Stimulated activated naive CD8-positive, alpha-beta T cell treated with anti-CD3 and anti-CD28 coated beads, Interleukin-15, Interleukin-2, amounts not matched to agents 100 U/mL and 50 U/mL, for 24 hours (primary cell): ENCODE results near the gene RBBP8NL.
"Not testable (repeated sequence)": the region's sequence is repeated elsewhere in the genome, so short reads cannot be mapped to it uniquely, and the experiment has no call there.

ENCODE experiments used
- ATAC-seq: fragments of 150-1000 bp; cut with Tn5 transposase; one replicate; pipeline ENCODE4 v1.10.0; 2021
- DNase-seq: peaks from one replicate; pipeline ENCODE4 v3.0.0; 2021

The RBBP8NL gene

DNA sequence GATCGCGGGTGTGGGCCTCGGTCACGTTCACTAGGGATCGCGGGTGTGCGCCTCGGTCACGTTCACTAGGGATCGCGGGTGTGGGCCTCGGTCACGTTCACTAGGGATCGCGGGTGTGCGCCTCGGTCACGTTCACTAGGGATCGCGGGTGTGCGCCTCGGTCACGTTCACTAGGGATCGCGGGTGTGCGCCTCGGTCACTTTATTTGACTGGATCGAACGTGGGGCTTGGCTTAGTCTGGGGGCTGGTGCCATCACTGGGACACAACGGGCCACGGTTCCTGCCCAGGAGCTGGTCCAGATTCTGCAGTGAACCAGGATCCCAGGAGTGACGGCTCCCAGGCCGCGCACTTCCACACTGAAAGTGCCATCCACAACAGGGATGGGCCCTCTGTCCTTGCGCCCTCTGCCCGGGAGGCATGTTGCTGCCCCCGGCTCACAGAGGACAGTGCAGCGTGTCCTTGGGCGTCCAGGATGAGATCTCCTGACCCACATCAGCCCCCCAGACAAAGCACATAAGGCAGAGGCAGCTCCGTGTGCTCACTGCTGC lies 53.6 kb downstream of the RBBP8NL start:
- ATAC-seq, DNase-seq: not testable (repeated sequence)

- ATAC-seq (no peak), DNase-seq (no peak)
Measured at GRCh38 chr20:62372042-62372993, 55.0 kb downstream of the RBBP8NL start.

GRCh38 chr20:62371588-62372041 lies 55.7 kb downstream of the RBBP8NL start:
- no peak for DNase-seq
- no peak for ATAC-seq

DNA sequence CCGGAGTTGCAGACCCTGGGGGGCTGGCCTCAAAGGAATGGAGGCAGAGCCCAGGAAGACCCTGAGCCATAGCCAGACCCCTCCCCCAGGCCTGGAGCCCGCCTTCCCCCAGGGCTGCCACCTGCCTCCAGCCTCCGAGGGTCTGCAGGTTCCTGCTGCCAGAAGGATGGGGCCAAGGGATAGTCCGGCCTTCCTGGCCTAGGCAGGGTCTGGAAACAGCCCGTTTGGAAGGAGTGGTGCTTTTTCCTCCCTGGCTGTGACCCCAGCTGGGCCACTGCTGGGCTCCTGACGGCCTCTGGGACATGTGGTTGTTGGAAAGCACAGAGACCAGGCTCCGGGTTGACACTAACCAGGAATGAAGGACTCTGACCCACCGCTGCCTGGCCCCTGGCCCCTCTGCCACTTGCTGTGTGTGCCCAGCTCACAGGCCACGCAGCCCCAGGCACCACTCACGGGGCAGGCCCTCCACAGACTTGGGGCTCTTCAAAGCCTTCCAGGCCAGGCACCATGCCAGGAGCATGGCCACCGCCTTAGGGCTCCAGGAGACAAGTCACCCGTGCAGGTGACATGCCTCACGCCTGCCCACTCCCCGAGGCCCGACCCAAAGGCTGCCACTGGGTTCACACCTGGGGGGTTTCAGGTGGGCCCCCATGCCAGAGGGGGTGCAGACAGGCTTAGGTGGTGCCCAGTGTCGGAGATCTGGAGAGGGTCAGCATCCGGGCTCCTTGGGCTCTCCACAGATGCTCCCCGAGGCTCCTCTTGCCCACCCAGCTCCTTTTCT lies 56.3 kb downstream of the RBBP8NL start:
- ATAC-seq: no peak
- DNase-seq: no peak

DNA sequence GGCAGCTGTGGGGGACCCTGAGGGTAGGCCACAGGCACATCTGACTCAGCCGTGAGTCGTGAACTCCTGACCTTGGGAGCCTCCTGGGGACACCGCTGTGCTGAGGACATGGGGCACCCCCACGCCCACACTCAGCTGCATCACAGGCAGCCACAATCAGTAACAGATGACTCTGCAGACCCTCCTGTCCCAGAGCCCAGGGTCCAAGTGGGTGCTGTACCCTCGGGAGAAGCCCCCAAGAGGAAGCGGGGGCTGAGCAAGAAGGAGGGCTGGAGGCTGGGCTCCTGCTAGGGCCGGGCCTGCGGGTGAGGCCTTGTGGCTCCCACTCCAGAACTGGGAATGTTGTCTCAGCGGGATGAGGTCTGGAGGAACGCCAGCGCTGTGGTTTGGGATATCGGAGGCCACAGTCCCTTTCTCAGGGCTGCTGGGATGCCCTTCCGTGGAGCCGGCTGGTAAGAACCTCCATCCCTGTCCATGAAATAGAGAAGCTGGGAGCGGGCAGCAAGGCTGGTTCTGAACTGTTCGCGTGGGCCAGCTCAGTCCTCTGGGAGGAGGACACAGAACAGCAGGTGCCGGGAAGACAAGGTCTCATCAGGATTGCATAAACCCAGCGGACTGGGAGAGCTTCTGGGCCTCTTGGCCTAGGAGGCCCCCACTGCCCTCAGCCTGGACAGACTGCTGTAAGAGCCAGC lies 57.1 kb downstream of the RBBP8NL start:
- ATAC-seq: peak; percentile 82
- DNase-seq: peak; percentile 74

GRCh38 chr20:62369815-62370114 lies 57.6 kb downstream of the RBBP8NL start:
- DNase-seq: no peak
- no peak for ATAC-seq

- peak; percentile 26 for DNase-seq
- ATAC-seq: no peak
Measured at GRCh38 chr20:62368976-62369814, 58.1 kb downstream of the RBBP8NL start.

DNA sequence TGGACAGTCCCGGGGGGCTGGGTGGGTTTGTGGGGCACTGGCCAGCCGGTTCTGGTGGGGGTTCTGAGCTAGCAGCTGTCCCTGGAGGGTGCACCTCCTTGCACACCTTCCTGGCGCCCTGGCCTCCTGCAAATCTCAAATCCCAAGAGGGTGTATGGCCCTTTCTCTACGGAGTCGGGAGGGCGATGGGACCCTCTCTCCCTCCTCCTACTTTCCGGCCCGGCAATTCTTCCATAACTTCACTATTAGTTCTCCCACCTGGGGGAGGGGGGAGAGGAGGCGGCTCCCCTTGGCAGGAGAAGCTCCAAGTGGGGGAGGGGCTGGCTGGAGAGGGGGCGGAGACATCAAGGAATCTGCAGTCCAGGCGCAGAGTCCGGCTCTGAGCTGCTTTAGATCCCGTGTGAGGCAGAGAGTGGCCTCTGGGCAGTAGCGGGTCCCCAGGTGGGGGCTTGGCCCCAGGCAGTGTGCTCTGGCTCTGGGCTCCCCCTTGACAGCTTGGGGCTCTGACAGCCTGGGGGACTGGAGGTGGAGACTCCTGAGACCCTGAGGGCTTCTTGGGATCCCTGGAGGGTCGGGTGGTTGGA lies 58.9 kb downstream of the RBBP8NL start:
- ATAC-seq: no peak
- DNase-seq: no peak

DNA sequence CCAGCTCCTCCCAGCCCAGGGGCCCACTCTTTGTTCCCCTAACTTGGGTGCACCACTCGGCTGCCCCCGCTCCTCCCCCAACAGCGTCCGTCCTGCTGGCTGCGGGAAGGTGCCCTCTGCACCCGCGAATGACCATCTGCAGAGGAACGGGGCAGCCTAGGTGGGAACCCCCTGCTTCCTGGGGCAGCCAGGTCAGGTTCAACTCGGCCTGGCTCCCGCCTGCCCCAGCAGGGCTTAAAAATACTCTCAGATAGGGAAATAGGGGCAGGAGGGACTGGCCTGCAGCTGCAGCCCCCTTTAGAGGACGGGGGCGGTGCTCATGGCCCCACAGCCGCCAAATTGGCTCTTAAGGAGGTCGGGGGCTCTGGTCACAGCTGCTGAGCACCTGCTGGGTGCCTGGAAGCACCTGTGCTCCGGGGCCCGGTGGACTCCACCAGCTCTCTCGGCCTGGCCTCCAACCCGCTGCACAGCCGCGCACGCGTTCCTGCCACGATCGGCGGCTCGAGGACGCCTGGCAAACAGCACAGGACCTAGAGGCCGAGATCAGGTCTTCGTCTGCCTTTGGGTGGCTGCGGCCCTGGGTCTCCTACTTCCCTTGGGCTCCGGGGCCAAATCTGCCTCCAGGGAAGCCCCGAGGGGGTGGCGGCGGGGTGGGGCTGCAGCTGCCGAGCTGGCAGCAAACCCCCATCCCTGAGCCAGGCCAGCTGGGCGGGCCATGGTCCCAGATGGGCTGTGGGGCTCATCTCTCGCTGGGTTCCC lies 59.5 kb downstream of the RBBP8NL start:
- DNase-seq (peak; percentile 26), ATAC-seq (no peak)

- ATAC-seq: no peak
- peak; percentile 31 for DNase-seq
Measured at GRCh38 chr20:62367136-62367632, 60.2 kb downstream of the RBBP8NL start, which contains the start of gene LAMA5. TSS of gene LAMA5 (minus strand) at chr20:62367312. CDS start at chr20:62367245, 67 bp downstream.

GRCh38 chr20:62366370-62367135 lies 60.8 kb downstream of the RBBP8NL start:
- DNase-seq (no peak), ATAC-seq (no peak)

DNA sequence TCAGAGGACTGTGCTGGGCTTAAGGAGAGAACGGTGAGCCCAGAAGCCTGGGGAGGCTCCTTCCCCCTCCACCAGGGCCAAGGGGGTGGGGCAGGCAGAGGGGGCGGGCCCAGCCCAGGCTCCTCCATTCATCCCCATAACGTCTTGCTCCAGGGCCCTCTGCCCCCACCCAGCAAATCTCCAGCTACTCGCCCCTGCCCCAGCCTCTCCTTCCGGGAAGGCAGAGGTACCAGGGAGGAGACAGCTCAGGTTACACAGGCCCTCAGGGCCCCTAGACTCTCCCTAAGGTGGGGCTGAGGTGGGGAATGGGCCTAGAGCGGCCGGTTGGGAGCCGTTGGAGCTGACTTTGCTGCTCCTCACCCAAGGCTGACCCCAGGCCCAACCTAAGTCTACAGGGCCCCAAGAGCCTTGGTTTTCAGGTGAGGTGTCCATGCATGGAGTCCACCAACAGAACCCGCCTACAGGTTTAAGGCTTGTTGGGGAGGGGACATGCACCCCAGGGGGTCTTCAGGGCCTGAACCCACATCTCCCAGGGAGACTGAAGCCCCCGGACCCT lies 61.4 kb downstream of the RBBP8NL start:
- DNase-seq: no peak
- no peak for ATAC-seq

GRCh38 chr20:62364911-62365736 lies 62.2 kb downstream of the RBBP8NL start:
- DNase-seq (no peak), ATAC-seq (no peak)

GRCh38 chr20:62363920-62364851 lies 63.2 kb downstream of the RBBP8NL start:
- no peak for DNase-seq
- no peak for ATAC-seq

- DNase-seq: no peak
Measured at GRCh38 chr20:62362991-62363919, 64.1 kb downstream of the RBBP8NL start.

GRCh38 chr20:62362590-62362940 lies 64.8 kb downstream of the RBBP8NL start:
- no peak for DNase-seq
- ATAC-seq: no peak

More at GRCh38 chr20:62362991-62363919, 64.1 kb downstream of the RBBP8NL start:
- ATAC-seq: no peak
